HG03558 (cell line): Measurements from ENCODE around the gene C1orf21.

ENCODE experiments used
- ATAC-seq: cut with Tn5 transposase; IDR thresholded peaks from one replicate; pipeline ENCODE4 v1.9.1; 2021; ENCODE audit warnings: moderate number of reproducible peaks; ENCODE audit not compliant: unreplicated experiment; ENCODE audit errors: extremely low read depth

The C1orf21 gene

GRCh38 chr1:184479435-184480167 lies 92.8 kb downstream of the C1orf21 start:
- ATAC-seq, result no peak

- ATAC-seq, result no peak
Observed at GRCh38 chr1:184480736-184481135, 93.9 kb downstream of the C1orf21 start.

GRCh38 chr1:184482136-184482535 lies 95.3 kb downstream of the C1orf21 start:
- no peak for ATAC-seq

GRCh38 chr1:184483101-184483683 lies 96.4 kb downstream of the C1orf21 start:
- ATAC-seq, result no peak

GRCh38 chr1:184485751-184486723 lies 99.2 kb downstream of the C1orf21 start:
- ATAC-seq, result no peak

- no peak for ATAC-seq
Observed at GRCh38 chr1:184486761-184487445, 100.1 kb downstream of the C1orf21 start.

- no peak for ATAC-seq
Observed at GRCh38 chr1:184487531-184488193, 100.8 kb downstream of the C1orf21 start.

- no peak for ATAC-seq
Observed at GRCh38 chr1:184489908-184490307, 103.1 kb downstream of the C1orf21 start.

GRCh38 chr1:184492536-184492935 lies 105.7 kb downstream of the C1orf21 start:
- no peak for ATAC-seq

- no peak for ATAC-seq
Observed at GRCh38 chr1:184493987-184494388, 107.2 kb downstream of the C1orf21 start.

- ATAC-seq, result peak; percentile 81
Observed at GRCh38 chr1:184494929-184495328, 108.1 kb downstream of the C1orf21 start.

- ATAC-seq, result no peak
Observed at GRCh38 chr1:184497959-184498723, 111.3 kb downstream of the C1orf21 start.

- no peak for ATAC-seq
Observed at GRCh38 chr1:184499616-184500015, 112.8 kb downstream of the C1orf21 start.

GRCh38 chr1:184502161-184502560 lies 115.3 kb downstream of the C1orf21 start:
- no peak for ATAC-seq

GRCh38 chr1:184503221-184503749 lies 116.5 kb downstream of the C1orf21 start:
- ATAC-seq, result no peak

GRCh38 chr1:184504040-184504954 lies 117.5 kb downstream of the C1orf21 start:
- ATAC-seq, result no peak

GRCh38 chr1:184504955-184505338 lies 118.1 kb downstream of the C1orf21 start:
- no peak for ATAC-seq

GRCh38 chr1:184506481-184506880 lies 119.7 kb downstream of the C1orf21 start:
- ATAC-seq, result no peak
